HepG2 (cell line): ENCODE data around the gene C11orf86. TPM values are rescaled to one million over a fixed set of nuclear protein-coding genes. Genes with fewer than 3 reads are reported as not detected.

Experiments used
- ARNT ChIP-seq: fragments of 450-650 bp; IDR thresholded peaks from 2 replicates; pipeline ENCODE4 v1.6.1; 2017
- BCL6 ChIP-seq: IDR thresholded peaks from 2 replicates; pipeline ENCODE4 v1.6.1; 2016; ENCODE audit warnings: missing genetic modification reagents, missing compliant biosample characterization
- BORCS8-MEF2B ChIP-seq: sonication (generic); formaldehyde crosslinking; IDR thresholded peaks from 2 replicates; pipeline ENCODE4 v1.8.0; 2022; ENCODE audit warnings: mild to moderate bottlenecking, missing genetic modification reagents
- CEBPG ChIP-seq: IDR thresholded peaks from 2 replicates; pipeline ENCODE4 v1.6.1; 2016
- EHMT2 ChIP-seq: fragments of 200-600 bp; sonication (generic); IDR thresholded peaks from 2 replicates; pipeline ENCODE4 v1.7.0; 2017; ENCODE audit warnings: antibody characterized with exemption, low read depth, low read length, borderline replicate concordance
- FOXA3 ChIP-seq: IDR thresholded peaks from 2 replicates; pipeline ENCODE4 v1.6.1; 2016; ENCODE audit warnings: missing genetic modification reagents, missing compliant biosample characterization
- MEIS1 ChIP-seq: sonication (generic); formaldehyde crosslinking; IDR thresholded peaks from 2 replicates; pipeline ENCODE4 v1.9.0; 2021; ENCODE audit warnings: mild to moderate bottlenecking, missing genetic modification reagents, moderate library complexity, borderline replicate concordance
- NFYC ChIP-seq: IDR thresholded peaks from 2 replicates; pipeline ENCODE4 v1.6.1; 2016; ENCODE audit warnings: missing genetic modification reagents, missing compliant biosample characterization
- PHF21A ChIP-seq: sonication (generic); formaldehyde crosslinking; IDR thresholded peaks from 2 replicates; pipeline ENCODE4 v1.5.0; 2020; ENCODE audit warnings: mild to moderate bottlenecking, missing genetic modification reagents
- PPARG ChIP-seq: conservative IDR thresholded peaks from 2 replicates; pipeline ENCODE4 v1.6.1; 2016; ENCODE audit warnings: missing biosample characterization, missing genetic modification reagents
- SATB2 ChIP-seq: sonication (generic); formaldehyde crosslinking; IDR thresholded peaks from 2 replicates; pipeline ENCODE4 v1.5.0; 2020; ENCODE audit warnings: missing genetic modification reagents
- TFAP4 ChIP-seq: sonication (generic); IDR thresholded peaks from 2 replicates; pipeline ENCODE4 v1.6.1; 2016; ENCODE audit warnings: low read depth, borderline replicate concordance
- ZMYM4 ChIP-seq: sonication (generic); formaldehyde crosslinking; IDR thresholded peaks from 2 replicates; pipeline ENCODE4 v1.8.1; 2023; ENCODE audit warnings: mild to moderate bottlenecking, missing genetic modification reagents
- ZNF124 ChIP-seq: sonication (generic); formaldehyde crosslinking; IDR thresholded peaks from 2 replicates; pipeline ENCODE4 v1.4.0; 2020; ENCODE audit warnings: missing genetic modification reagents
- ZNF280B ChIP-seq: sonication (generic); formaldehyde crosslinking; IDR thresholded peaks from 2 replicates; pipeline ENCODE4 v1.5.0; 2020; ENCODE audit warnings: missing genetic modification reagents, mild to moderate bottlenecking, borderline replicate concordance
- ZNF282 ChIP-seq: fragments of 450-650 bp; IDR thresholded peaks from 2 replicates; pipeline ENCODE4 v1.6.1; 2018; ENCODE audit not compliant: partially characterized antibody
- ZNF878 ChIP-seq: sonication (generic); formaldehyde crosslinking; IDR thresholded peaks from 2 replicates; pipeline ENCODE4 v1.8.1; 2023; ENCODE audit warnings: mild to moderate bottlenecking, missing genetic modification reagents, moderate library complexity
- polyA plus RNA-seq, 8 experiments: library from polyadenylated mRNA; depleted of rRNA in 3 of 8; stranded (reverse) in 7 of 8; unstranded in 1 of 8; fragments of >200 nt; fragmentation: Illumina TruSeq in 4 of 8; extraction: Trizol in 4 of 8; gene quantifications; 2 replicates each; pipeline versions ENCODE4 v1.2.1 to v1.2.3, GENCODE V29; 2011 to 2016; ENCODE audit warnings: low read depth in 4 of 8, missing spikeins in 1 of 8, mixed read lengths in 1 of 8; ENCODE audit not compliant: insufficient read depth in 1 of 8
- total RNA-seq, 5 experiments: library from RNA; depleted of rRNA; stranded (reverse); fragments of >200 nt; fragmentation: Illumina TruSeq; extraction: Trizol; gene quantifications; 2 replicates each; pipeline ENCODE4 v1.2.3, GENCODE V29; 2016; ENCODE audit warnings: low read depth in 1 of 5
- TF ChIP-seq, protein P1 (sequence below): sonication (generic); formaldehyde crosslinking; IDR thresholded peaks from 2 replicates; pipeline ENCODE4 v1.5.0; 2020; ENCODE audit warnings: mild to moderate bottlenecking, missing genetic modification reagents, borderline replicate concordance
- TF ChIP-seq, protein P2 (sequence below): IDR thresholded peaks from 2 replicates; pipeline ENCODE4 v1.6.1; 2018; ENCODE audit warnings: missing genetic modification reagents

C11orf86 gene
- total and polyA plus RNA-seq, 2 of the 13 experiments (the other 11 are each of a cell fraction or from before 2014, with no cell fraction given): 0.11 to 0.18 TPM

DNA sequence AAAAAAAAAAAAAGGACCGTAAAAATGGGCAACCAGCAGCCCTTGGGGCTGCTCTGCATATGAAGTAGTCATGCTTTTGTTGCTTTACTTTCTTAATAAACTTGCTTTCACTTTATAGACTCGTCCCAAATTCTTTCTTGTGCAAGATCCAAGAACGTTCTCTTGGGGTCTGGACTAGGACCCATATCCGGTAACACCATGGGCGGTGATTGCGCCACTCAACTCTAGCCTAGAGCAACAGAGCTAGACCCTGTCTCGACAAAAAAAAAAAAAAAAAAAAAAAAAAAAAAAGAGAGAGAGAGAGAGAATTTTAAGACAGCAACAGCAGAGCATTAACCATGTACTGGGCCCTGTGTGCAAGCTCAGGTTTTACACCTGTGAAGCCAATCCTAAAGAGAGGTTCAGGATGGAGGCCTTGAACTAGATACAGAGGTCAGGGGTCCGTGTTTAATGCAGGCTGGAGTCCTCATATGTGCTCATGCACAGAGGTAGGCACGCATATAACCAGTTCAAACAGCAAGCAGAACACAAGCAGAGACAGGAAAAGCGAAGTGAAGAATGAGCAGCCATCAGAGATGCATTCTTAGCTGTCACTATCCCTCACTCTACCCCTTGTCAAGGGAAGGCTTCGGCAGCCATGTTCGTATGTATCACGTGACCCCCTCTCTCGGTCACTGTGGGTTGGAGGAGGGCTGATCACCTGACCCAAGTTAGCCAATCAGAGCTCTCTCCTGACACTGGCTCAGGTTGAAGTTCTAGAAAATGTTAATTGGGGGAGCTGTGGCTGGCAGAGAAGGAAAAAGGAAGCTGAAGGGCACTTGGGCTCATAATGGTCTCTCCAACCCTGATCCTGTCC lies 31.2 kb downstream of the C11orf86 start (continued):
- TF ChIP-seq, protein P1, sequence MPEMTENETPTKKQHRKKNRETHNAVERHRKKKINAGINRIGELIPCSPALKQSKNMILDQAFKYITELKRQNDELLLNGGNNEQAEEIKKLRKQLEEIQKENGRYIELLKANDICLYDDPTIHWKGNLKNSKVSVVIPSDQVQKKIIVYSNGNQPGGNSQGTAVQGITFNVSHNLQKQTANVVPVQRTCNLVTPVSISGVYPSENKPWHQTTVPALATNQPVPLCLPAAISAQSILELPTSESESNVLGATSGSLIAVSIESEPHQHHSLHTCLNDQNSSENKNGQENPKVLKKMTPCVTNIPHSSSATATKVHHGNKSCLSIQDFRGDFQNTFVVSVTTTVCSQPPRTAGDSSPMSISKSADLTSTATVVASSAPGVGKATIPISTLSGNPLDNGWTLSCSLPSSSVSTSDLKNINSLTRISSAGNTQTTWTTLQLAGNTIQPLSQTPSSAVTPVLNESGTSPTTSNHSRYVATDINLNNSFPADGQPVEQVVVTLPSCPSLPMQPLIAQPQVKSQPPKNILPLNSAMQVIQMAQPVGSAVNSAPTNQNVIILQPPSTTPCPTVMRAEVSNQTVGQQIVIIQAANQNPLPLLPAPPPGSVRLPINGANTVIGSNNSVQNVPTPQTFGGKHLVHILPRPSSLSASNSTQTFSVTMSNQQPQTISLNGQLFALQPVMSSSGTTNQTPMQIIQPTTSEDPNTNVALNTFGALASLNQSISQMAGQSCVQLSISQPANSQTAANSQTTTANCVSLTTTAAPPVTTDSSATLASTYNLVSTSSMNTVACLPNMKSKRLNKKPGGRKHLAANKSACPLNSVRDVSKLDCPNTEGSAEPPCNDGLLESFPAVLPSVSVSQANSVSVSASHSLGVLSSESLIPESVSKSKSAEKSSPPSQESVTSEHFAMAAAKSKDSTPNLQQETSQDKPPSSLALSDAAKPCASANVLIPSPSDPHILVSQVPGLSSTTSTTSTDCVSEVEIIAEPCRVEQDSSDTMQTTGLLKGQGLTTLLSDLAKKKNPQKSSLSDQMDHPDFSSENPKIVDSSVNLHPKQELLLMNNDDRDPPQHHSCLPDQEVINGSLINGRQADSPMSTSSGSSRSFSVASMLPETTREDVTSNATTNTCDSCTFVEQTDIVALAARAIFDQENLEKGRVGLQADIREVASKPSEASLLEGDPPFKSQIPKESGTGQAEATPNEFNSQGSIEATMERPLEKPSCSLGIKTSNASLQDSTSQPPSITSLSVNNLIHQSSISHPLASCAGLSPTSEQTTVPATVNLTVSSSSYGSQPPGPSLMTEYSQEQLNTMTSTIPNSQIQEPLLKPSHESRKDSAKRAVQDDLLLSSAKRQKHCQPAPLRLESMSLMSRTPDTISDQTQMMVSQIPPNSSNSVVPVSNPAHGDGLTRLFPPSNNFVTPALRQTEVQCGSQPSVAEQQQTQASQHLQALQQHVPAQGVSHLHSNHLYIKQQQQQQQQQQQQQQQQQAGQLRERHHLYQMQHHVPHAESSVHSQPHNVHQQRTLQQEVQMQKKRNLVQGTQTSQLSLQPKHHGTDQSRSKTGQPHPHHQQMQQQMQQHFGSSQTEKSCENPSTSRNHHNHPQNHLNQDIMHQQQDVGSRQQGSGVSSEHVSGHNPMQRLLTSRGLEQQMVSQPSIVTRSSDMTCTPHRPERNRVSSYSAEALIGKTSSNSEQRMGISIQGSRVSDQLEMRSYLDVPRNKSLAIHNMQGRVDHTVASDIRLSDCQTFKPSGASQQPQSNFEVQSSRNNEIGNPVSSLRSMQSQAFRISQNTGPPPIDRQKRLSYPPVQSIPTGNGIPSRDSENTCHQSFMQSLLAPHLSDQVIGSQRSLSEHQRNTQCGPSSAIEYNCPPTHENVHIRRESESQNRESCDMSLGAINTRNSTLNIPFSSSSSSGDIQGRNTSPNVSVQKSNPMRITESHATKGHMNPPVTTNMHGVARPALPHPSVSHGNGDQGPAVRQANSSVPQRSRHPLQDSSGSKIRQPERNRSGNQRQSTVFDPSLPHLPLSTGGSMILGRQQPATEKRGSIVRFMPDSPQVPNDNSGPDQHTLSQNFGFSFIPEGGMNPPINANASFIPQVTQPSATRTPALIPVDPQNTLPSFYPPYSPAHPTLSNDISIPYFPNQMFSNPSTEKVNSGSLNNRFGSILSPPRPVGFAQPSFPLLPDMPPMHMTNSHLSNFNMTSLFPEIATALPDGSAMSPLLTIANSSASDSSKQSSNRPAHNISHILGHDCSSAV (CRISPR knock-in tag): no peak
- no peak for TF ChIP-seq CEBPG (CRISPR knock-in tag)
- TF ChIP-seq ZNF282: no peak
- TF ChIP-seq ZNF878 (CRISPR knock-in tag): no peak
- no peak for TF ChIP-seq ZNF280B (CRISPR knock-in tag)
- no peak for TF ChIP-seq MEIS1 (CRISPR knock-in tag)
- TF ChIP-seq EHMT2: peak; percentile 73; the same call in 1 of the 2 replicates
- TF ChIP-seq ZNF124 (CRISPR knock-in tag): no peak
- no peak for TF ChIP-seq PPARG
- TF ChIP-seq PHF21A (CRISPR knock-in tag): no peak
- TF ChIP-seq FOXA3 (CRISPR knock-in tag): no peak
- TF ChIP-seq TFAP4: no peak
- TF ChIP-seq SATB2 (CRISPR knock-in tag): no peak
- TF ChIP-seq BORCS8-MEF2B (CRISPR knock-in tag): no peak
- TF ChIP-seq ARNT: no peak
- TF ChIP-seq BCL6: no peak
- TF ChIP-seq ZMYM4 (CRISPR knock-in tag): peak; percentile 48; the same call in 1 of the 2 replicates
- TF ChIP-seq NFYC (CRISPR knock-in tag): peak; percentile 77
- TF ChIP-seq, protein P2, sequence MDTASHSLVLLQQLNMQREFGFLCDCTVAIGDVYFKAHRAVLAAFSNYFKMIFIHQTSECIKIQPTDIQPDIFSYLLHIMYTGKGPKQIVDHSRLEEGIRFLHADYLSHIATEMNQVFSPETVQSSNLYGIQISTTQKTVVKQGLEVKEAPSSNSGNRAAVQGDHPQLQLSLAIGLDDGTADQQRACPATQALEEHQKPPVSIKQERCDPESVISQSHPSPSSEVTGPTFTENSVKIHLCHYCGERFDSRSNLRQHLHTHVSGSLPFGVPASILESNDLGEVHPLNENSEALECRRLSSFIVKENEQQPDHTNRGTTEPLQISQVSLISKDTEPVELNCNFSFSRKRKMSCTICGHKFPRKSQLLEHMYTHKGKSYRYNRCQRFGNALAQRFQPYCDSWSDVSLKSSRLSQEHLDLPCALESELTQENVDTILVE: no peak
